ENCODE results near the gene PELO.

The PELO gene

GRCh38 chr5:52769061-52769460 lies 18.7 kb upstream of the PELO start:
- ATAC-seq (ENCODE audit: insufficient read depth, low read depth) (no peak), DNase-seq (no peak)
- Histone ChIP-seq H3K4me3 (ENCODE audit: low read depth in 1 of 2, low read length in 2 of 2) (no peak overlapping the region), H3K4me1 (ENCODE audit: insufficient read depth, low read length) (peaks cover 35% of the 10 kb centered on the region), H3K79me2 (ENCODE audit: insufficient read depth, low read length) (no peaks in the 10 kb centered on the region), H3K9ac (ENCODE audit: low read depth, low read length) (no peak overlapping the region), H3K36me3 (ENCODE audit: insufficient read depth, low read length) (no peaks in the 10 kb centered on the region), H3K9me3 (ENCODE audit: insufficient read depth, low read length, severe bottlenecking) (no peaks in the 10 kb centered on the region), H2AFZ (ENCODE audit: low read depth, low read length) (no peak overlapping the region), H3K27me3 (ENCODE audit: insufficient read depth, low read length, poor library complexity) (no peaks in the 10 kb centered on the region), H4K20me1 (ENCODE audit: insufficient read depth, low read length) (no peaks in the 10 kb centered on the region), H3K27ac (ENCODE audit: low read length) (no peak overlapping the region), H3K4me2 (ENCODE audit: insufficient read depth, low read length) (no peak overlapping the region)
- TF ChIP-seq EZH2 (IDR thresholded peaks at IDR 0.05; ENCODE audit: borderline replicate concordance, low read depth, low read length, severe bottlenecking) = no peak
- TF ChIP-seq, protein P1, sequence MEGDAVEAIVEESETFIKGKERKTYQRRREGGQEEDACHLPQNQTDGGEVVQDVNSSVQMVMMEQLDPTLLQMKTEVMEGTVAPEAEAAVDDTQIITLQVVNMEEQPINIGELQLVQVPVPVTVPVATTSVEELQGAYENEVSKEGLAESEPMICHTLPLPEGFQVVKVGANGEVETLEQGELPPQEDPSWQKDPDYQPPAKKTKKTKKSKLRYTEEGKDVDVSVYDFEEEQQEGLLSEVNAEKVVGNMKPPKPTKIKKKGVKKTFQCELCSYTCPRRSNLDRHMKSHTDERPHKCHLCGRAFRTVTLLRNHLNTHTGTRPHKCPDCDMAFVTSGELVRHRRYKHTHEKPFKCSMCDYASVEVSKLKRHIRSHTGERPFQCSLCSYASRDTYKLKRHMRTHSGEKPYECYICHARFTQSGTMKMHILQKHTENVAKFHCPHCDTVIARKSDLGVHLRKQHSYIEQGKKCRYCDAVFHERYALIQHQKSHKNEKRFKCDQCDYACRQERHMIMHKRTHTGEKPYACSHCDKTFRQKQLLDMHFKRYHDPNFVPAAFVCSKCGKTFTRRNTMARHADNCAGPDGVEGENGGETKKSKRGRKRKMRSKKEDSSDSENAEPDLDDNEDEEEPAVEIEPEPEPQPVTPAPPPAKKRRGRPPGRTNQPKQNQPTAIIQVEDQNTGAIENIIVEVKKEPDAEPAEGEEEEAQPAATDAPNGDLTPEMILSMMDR (IDR thresholded peaks at IDR 0.05; ENCODE audit: borderline replicate concordance, extremely low read depth, low read length, poor library complexity, severe bottlenecking) = no peak

GRCh38 chr5:52770287-52770939 lies 17.3 kb upstream of the PELO start:
- Histone ChIP-seq H2AFZ (ENCODE audit: low read depth, low read length) (no peak overlapping the region), H3K4me1 (ENCODE audit: insufficient read depth, low read length) (peaks cover 39% of the 10 kb centered on the region), H3K27me3 (ENCODE audit: insufficient read depth, low read length, poor library complexity) (no peaks in the 10 kb centered on the region), H3K27ac (ENCODE audit: low read length) (no peak overlapping the region), H4K20me1 (ENCODE audit: insufficient read depth, low read length) (no peaks in the 10 kb centered on the region), H3K9me3 (ENCODE audit: insufficient read depth, low read length, severe bottlenecking) (no peaks in the 10 kb centered on the region), H3K4me2 (ENCODE audit: insufficient read depth, low read length) (no peak overlapping the region), H3K4me3 (ENCODE audit: low read depth in 1 of 2, low read length in 2 of 2) (no peak overlapping the region), H3K79me2 (ENCODE audit: insufficient read depth, low read length) (no peaks in the 10 kb centered on the region), H3K9ac (ENCODE audit: low read depth, low read length) (no peak overlapping the region), H3K36me3 (ENCODE audit: insufficient read depth, low read length) (no peaks in the 10 kb centered on the region)
- no peak for TF ChIP-seq EZH2 (IDR thresholded peaks at IDR 0.05; ENCODE audit: borderline replicate concordance, low read depth, low read length, severe bottlenecking)
- TF ChIP-seq, protein P1 (IDR thresholded peaks at IDR 0.05; ENCODE audit: borderline replicate concordance, extremely low read depth, low read length, poor library complexity, severe bottlenecking) = no peak
- no peak for DNase-seq
- ATAC-seq (ENCODE audit: insufficient read depth, low read depth) = no peak

DNA sequence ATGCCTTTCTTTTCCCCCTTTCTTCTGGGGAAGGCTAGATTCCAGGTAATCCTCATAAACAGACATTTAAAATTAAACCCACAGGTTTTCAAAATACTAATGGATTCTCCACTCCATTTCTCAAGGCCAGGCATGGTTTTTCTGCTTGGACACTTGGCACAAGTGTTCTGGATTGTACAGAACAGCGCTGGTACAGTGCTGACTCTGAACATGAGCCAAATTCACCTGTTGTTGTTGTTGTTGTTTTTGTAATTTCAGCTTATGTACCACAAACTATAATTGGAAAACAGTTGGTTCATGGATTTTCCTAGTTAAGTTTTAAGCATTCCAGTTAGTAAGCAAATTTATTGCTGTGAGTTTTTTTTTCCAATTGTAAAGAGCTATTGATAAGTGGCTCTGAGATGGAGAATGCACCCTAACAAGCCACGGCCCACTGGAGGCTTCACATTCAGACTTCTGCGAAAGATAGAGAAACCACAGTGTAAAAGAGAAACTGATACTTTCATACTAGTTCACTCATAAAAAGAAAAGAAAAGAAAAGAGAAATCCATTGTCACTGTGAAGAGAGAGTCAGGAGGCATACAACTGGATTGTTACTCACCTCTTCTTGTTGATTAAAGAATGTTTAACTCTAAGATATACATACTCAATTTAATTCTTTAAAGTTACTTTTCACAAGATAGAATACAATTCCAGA lies 16.2 kb upstream of the PELO start:
- Histone ChIP-seq H3K27ac (ENCODE audit: low read length) (peak overlapping the region; percentile 65), H3K4me1 (ENCODE audit: insufficient read depth, low read length) (peaks cover 49% of the 10 kb centered on the region), H3K9me3 (ENCODE audit: insufficient read depth, low read length, severe bottlenecking) (no peaks in the 10 kb centered on the region), H3K4me2 (ENCODE audit: insufficient read depth, low read length) (peak overlapping the region; percentile 39), H2AFZ (ENCODE audit: low read depth, low read length) (peak overlapping the region; percentile 69), H3K36me3 (ENCODE audit: insufficient read depth, low read length) (no peaks in the 10 kb centered on the region), H3K9ac (ENCODE audit: low read depth, low read length) (peak overlapping the region; percentile 21; the same call in 1 of the 2 replicates), H3K27me3 (ENCODE audit: insufficient read depth, low read length, poor library complexity) (no peaks in the 10 kb centered on the region), H4K20me1 (ENCODE audit: insufficient read depth, low read length) (no peaks in the 10 kb centered on the region), H3K79me2 (ENCODE audit: insufficient read depth, low read length) (no peaks in the 10 kb centered on the region), H3K4me3 (ENCODE audit: low read depth in 1 of 2, low read length in 2 of 2) (no peak overlapping the region)
- no peak for TF ChIP-seq EZH2 (IDR thresholded peaks at IDR 0.05; ENCODE audit: borderline replicate concordance, low read depth, low read length, severe bottlenecking)
- TF ChIP-seq, protein P1 (IDR thresholded peaks at IDR 0.05; ENCODE audit: borderline replicate concordance, extremely low read depth, low read length, poor library complexity, severe bottlenecking) = no peak
- DNase-seq = peak; percentile 56
- peak; percentile 83 for ATAC-seq (ENCODE audit: insufficient read depth, low read depth)
